GM12864 (cell line): ENCODE measurements around the gene THPO.

Experiments used
- DNase-seq: peaks from one replicate; pipeline ENCODE4 v3.0.0-alpha.2; 2011; ENCODE audit warnings: low read depth
- H3K4me3 ChIP-seq: 2 replicates; pipeline ENCODE4 v1.5.1; 2011; ENCODE audit warnings: mild to moderate bottlenecking, low read depth, low read length, control low read depth
- TF ChIP-seq, protein P1 (sequence below): IDR thresholded peaks from 2 replicates; pipeline ENCODE4 v1.5.1; 2011; ENCODE audit warnings: low read depth, mild to moderate bottlenecking, moderate library complexity, low read length, control low read depth, inconsistent platforms; ENCODE audit errors: missing control alignments

Gene THPO

DNA sequence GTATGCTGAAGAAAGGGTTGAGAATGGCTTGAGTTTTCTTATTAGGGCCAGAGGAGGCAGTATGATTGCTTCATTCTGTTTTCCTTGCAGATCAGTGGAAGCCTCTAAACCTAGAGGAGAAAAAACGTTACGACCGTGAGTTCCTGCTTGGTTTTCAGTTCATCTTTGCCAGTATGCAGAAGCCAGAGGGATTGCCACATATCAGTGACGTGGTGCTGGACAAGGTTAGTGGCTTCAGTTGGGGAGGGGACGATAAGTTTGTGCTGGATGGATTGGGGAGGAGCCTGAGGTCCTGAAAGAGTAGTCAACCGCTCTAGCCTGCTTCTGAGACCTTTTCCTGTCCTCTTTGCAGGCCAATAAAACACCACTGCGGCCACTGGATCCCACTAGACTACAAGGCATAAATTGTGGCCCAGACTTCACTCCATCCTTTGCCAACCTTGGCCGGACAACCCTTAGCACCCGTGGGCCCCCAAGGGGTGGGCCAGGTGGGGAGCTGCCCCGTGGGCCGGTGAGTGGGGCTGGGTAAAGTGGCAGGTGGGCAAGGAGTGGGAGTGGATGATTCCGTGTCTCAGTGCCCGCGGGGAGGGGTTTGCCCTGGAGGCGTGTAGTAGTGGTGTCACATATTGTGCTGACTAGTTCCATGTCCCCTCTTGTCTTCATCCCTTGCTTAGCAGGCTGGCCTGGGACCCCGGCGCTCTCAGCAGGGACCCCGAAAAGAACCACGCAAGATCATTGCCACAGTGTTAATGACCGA, 55.1 kb downstream of the THPO start:
- TF ChIP-seq, protein P1, sequence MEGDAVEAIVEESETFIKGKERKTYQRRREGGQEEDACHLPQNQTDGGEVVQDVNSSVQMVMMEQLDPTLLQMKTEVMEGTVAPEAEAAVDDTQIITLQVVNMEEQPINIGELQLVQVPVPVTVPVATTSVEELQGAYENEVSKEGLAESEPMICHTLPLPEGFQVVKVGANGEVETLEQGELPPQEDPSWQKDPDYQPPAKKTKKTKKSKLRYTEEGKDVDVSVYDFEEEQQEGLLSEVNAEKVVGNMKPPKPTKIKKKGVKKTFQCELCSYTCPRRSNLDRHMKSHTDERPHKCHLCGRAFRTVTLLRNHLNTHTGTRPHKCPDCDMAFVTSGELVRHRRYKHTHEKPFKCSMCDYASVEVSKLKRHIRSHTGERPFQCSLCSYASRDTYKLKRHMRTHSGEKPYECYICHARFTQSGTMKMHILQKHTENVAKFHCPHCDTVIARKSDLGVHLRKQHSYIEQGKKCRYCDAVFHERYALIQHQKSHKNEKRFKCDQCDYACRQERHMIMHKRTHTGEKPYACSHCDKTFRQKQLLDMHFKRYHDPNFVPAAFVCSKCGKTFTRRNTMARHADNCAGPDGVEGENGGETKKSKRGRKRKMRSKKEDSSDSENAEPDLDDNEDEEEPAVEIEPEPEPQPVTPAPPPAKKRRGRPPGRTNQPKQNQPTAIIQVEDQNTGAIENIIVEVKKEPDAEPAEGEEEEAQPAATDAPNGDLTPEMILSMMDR, result no peak
- DNase-seq, result no peak
- H3K4me3 ChIP-seq, result no peak overlapping the region
